Astrocyte (in vitro differentiated cells and primary cell): Measurements from ENCODE around the gene PPP2R5B.

Experiments used
- CTCF ChIP-seq: IDR thresholded peaks from 2 replicates; pipeline ENCODE4 v1.5.1; 2011; ENCODE audit warnings: low read depth, mild to moderate bottlenecking, inconsistent platforms, low read length, moderate library complexity; ENCODE audit not compliant: insufficient read depth
- EZH2 ChIP-seq: IDR thresholded peaks from 2 replicates; pipeline ENCODE4 v1.6.1; 2012; ENCODE audit warnings: mild to moderate bottlenecking, low read length, inconsistent platforms; ENCODE audit not compliant: insufficient read depth

- TF ChIP-seq CTCF = no peak
- TF ChIP-seq EZH2 = no peak
These were observed 31.1 kb upstream of the PPP2R5B start for GRCh38 chr11:64893194-64894069.
